ENCODE results near the gene RNASEL.
"Not testable (repeated sequence)": the region's sequence is repeated elsewhere in the genome, so short reads cannot be mapped to it uniquely, and the experiment has no call there.

The RNASEL gene

DNA sequence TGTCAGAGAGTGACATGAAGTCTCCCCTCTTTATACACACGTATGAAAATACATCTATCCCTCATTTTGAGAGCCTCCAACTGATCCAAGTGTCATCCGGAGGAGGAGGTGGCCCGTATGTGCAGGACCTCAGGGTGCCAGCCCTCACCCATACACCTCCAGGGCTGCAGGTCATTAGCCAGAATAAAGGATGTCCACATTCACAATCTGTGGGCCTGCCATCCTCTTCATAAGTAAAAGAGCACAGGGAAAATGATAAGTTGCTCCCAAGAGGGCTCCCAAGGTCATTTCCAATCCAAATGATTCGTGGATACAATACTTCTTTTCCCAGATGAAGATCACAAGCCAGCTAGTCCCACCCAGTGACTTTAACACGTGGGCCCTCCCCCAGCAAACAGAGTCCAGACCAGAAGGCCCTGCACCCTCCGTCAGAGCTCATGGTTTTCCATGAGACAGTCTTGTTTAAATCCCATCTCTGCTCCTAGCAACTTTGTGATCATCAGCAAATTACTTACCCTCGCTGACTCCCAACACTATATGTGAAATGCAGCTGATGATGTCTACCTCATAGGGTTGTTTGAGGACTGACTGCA, 28.6 kb downstream of the RNASEL start:
- DNase-seq: no peak

DNA sequence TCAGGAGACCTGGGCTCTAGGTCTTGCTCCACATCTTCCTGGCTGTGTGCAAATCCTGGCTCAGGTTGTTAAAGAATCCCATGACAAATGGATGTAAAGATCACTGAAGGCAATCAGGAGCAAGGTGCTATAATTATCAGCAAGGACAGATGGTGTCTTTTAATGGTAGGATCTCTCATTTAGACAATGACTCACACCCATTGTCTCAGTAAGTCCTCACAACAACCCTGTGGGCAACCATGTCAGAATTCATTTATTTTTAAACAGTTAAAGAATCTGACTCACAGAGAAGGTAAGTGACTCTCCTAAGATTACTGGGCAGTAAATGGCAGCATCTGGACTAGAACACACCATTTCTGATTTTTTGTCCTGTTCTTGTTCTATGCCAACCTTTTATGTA, 32.8 kb downstream of the RNASEL start:
- no peak for DNase-seq

DNA sequence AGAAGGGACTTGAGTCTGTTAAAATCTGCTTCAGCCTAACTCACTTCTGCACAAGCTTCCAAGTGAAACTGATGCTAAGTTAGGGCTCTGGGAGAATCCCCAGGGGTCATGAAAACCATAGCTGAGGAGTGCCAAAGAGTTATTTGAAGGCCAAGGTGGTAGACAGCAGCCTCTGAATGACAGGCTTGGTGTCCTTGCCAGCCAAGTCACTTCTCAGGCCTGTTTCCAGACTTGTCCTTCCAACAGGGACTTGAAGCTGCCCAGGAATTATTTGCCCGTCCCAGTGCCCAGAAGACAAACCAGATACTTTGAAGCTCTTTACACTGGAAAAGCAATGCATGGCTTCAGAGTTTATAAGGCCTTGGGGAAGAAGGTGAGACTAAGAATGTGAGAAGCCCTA, 33.6 kb downstream of the RNASEL start:
- DNase-seq: no peak

DNA sequence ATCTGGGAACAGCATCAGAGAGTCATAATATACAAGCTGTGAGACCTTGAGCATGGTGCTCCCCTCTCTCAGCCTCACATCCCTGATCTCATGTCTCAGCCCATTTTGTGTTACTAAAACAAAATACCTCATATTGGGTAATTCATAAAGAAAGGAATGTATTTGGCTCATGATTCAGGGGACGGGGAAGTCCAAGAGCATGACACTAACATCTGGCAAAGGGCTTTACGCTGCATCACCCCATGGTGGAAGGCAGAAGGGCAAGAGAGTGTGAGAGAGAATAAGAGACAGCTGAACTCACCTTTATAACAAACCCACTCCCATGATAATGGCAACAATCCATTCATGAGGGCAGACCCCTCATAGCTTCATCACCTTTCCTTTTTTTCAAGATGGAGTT, 36.5 kb downstream of the RNASEL start:
- no peak for DNase-seq

DNA sequence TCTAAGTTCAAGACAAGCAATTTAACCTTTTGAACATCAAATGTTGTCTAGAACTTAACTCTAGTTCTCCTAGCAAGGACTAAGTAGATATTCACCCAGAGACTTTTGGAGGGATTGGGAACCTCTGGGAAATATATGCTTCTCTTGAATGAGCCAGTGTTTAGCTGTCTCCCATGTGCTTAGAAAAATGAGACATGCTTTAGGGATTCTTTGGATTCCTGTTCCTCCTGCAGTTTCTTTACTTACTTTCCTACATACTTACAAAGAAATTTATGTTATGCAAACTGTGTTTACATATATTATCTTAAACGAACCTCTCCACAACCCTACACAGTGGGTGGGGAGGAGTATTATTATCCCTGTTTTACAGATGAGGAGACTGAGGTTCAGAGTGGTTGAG, 39.2 kb downstream of the RNASEL start:
- no peak for DNase-seq

DNA sequence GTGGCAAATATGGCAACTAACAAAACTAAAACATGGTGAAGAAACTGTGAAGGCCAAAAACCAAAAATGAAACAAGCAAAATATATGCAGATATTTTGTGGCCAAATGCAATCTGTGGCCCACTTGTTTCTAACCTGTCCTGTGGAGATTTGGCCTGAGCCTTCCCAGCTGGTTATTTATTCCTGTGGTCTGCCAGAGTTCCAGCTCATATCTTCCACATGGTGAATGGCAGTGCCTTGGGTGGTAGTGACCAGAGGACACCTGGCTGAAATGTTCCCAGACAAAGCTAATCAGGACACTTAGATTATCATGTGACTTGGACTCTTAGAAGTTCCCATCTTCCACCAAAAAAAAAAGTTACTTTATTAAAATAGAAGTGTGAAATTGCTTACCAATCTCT, 39.7 kb downstream of the RNASEL start:
- DNase-seq: no peak

DNA sequence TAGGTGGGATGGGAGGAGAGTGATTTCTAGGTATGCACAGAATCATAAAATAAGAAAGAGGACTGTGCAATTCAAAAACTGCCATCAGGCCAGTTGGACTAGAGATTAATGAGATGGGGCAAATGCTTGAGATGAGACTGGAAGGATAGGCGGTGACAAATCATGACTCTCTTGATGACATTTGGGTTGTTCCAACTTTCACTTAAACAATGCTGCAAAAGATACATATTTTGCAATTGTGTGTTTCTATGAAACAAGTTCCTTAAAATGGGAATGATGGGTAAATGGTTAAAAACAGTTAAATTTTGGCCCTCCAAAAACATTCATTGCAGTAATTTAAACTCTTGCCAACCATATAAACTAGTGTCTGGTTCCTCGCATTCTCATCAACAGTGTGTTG, 55.2 kb downstream of the RNASEL start:
- no peak for DNase-seq

DNA sequence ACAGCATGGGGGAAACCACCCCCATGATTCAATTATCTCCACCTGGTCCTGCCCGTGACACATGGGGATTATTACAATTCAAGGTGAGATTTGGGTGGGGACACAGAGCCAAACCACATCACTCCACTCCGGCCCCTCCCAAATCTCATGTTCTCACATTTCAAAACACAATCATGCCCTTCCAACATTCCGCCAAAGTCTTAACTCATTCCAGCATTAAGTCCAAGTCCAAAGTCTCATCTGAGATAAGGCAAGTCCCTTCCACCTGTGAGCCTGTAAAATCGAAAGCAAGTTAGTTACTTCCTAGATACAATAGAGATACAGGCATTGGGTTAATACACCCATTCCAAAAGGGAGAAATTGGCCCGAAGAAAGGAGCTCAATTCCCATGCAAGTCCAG, 60.9 kb downstream of the RNASEL start:
- not testable (repeated sequence) for DNase-seq

DNA sequence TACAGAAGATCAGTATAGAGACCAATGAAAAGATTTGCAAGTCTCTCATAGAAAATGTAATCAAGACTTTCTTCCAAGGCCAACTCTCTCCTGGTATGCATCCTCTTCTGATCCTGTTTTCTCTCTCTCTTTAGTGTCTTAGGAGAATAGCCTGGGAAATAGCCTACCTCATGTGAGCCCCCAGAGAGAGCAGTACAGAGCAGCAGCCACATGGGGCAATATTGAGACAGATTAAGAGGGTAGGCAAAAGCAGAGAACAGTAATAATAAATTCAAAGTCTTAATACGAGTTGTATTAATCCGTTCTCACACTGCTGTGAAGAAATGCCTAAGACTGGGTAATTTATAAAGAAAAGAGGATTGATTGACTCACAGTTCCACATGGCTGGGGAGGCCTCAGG, 61.4 kb downstream of the RNASEL start:
- DNase-seq: no peak

DNA sequence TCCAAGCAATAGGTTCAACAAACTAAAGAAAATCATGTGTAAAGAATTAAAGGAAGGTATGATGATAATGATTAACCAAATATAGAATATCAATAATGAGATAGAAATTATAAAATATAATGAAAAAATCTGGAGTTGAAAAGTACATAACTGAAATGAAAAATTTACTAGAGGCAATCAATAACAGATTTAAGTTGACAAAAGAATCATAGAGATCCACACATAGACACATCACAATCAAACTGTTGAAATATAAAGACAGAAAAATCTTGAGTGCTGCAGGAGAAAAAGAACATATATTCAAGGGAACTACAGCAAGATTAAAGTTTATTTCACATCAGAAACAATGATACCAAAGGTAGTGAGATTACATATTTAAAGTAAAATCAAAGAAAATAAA, 63.7 kb downstream of the RNASEL start:
- no peak for DNase-seq

Data from GF-D8 (cell line).